Naive thymus-derived CD8-positive, alpha-beta T cell (primary cell): Measurements from ENCODE around the gene CCDC69. TPM values are rescaled to one million over a fixed set of nuclear protein-coding genes. Genes with fewer than 3 reads are reported as not detected.

Source experiments
- ATAC-seq, 2 donors: fragments of 150-1000 bp; cut with Tn5 transposase in 1 of 2; sonication (Bioruptor Pico), chemical (Tn5 transposase) in 1 of 2; 1 replicate in 1 of 2; 2 replicates in 1 of 2; pipeline ENCODE4 v1.10.0; 2021; ENCODE audit warnings: mild to moderate bottlenecking in 2 of 2, moderate library complexity in 2 of 2
- POLR2A ChIA-PET: fragments of 350-600 bp; sonication (Branson Sonifier 250); formaldehyde crosslinking; loops from one replicate; lab custom pipeline; 2021; ENCODE audit warnings: antibody characterized with exemption; lab: Charles Lee
- DNase-seq, 10 donors: peaks; one replicate each; pipeline versions ENCODE4 v3.0.0 to v3.0.0-alpha.2; 2020 to 2022
- H3K27ac Mint-ChIP-seq, 10 donors: one replicate each; pipeline ENCODE4 v1.8.0; 2020 to 2022; ENCODE audit warnings: mild to moderate bottlenecking in 10 of 10, mixed read lengths in 10 of 10, moderate library complexity in 4 of 10, inconsistent platforms in 1 of 10
- H3K27me3 Mint-ChIP-seq, 5 donors: one replicate each; pipeline ENCODE4 v1.8.0; 2021 to 2022; ENCODE audit warnings: mixed read lengths in 5 of 5
- H3K36me3 Mint-ChIP-seq, 3 donors: one replicate each; pipeline ENCODE4 v1.8.0; 2020 to 2022; ENCODE audit warnings: mixed read lengths in 3 of 3, mild to moderate bottlenecking in 2 of 3, inconsistent platforms in 1 of 3
- H3K4me1 Mint-ChIP-seq, 4 donors: one replicate each; pipeline ENCODE4 v1.8.0; 2021 to 2022; ENCODE audit warnings: mixed read lengths in 4 of 4
- H3K4me3 Mint-ChIP-seq, 10 donors: one replicate each; pipeline ENCODE4 v1.8.0; 2020 to 2022; ENCODE audit warnings: mild to moderate bottlenecking in 10 of 10, mixed read lengths in 10 of 10, moderate library complexity in 6 of 10, inconsistent platforms in 1 of 10
- H3K9me3 Mint-ChIP-seq, 9 donors: one replicate each; pipeline ENCODE4 v1.8.0; 2020 to 2022; ENCODE audit warnings: mixed read lengths in 9 of 9, mild to moderate bottlenecking in 3 of 9, inconsistent platforms in 1 of 9, moderate library complexity in 1 of 9
- polyA plus RNA-seq, 3 donors: library from polyadenylated mRNA; unstranded; fragments of 300-500 nt; fragmentation: Illumina TruSeq; gene quantifications; one replicate each; pipeline ENCODE4 v1.2.3, GENCODE V29; 2021
- total RNA-seq, 8 experiments: library from RNA in 2 of 8; stranded (reverse) in 2 of 8; gene quantifications; one replicate each; pipeline ENCODE4 v1.2.3 and lab custom pipeline; 2021 to 2026

The CCDC69 gene
- total and polyA plus RNA-seq, 5 experiments from 2014 or later, result 79.8 to 151 (median 130) TPM

GRCh38 chr5:151146061-151146460 is 77.8 kb downstream of the CCDC69 start:
- no peaks in the 10 kb centered on the region for H3K9me3 Mint-ChIP-seq
- peak overlapping the region; percentile 33 to 94 (median 58) for H3K4me3 Mint-ChIP-seq
- ATAC-seq, result no peak

GRCh38 chr5:151144922-151145321 is 79.0 kb downstream of the CCDC69 start:
- Mint-ChIP-seq H3K27ac (peak overlapping the region in 9 of 10 donors; percentile 80 to 99 (median 95)), H3K36me3 (peaks cover 0 to 52% (median 18%) of the 10 kb centered on the region in 3 donors), H3K9me3 (no peaks in the 10 kb centered on the region), H3K4me1 (peaks cover 57 to 99% (median 99%) of the 10 kb centered on the region in 4 donors), H3K4me3 (peak overlapping the region in 8 of 10 donors; percentile 40 to 94 (median 75)), H3K27me3 (no peaks in the 10 kb centered on the region)
- POLR2A ChIA-PET, result interaction anchor here (1.5 to 10.0 kb wide), 5 partner anchors 8 to 108 kb away, joined by 5 to 185 read pairs (median 10); partner anchors contain the start of genes ANXA6, CCDC69 and GM2A
- no peak for ATAC-seq
- DNase-seq, result no peak

More at GRCh38 chr5:151146061-151146460, 77.8 kb downstream of the CCDC69 start:
- Mint-ChIP-seq H3K36me3 (peaks cover 0 to 49% (median 18%) of the 10 kb centered on the region in 3 donors), H3K27ac (peak overlapping the region; percentile 88 to 99 (median 96)), H3K27me3 (no peaks in the 10 kb centered on the region), H3K4me1 (peaks cover 56 to 100% (median 100%) of the 10 kb centered on the region in 4 donors)
- POLR2A ChIA-PET, result interaction anchor here (1.1 to 10.0 kb wide), 7 partner anchors 7 to 107 kb away, joined by 3 to 185 read pairs (median 8); partner anchors contain the start of genes ANXA6, CCDC69 and GM2A
- DNase-seq, result no peak

GRCh38 chr5:151144275-151144674 is 79.6 kb downstream of the CCDC69 start:
- DNase-seq (no peak), ATAC-seq (no peak)
- Mint-ChIP-seq H3K36me3 (peaks cover 0 to 56% (median 18%) of the 10 kb centered on the region in 3 donors), H3K9me3 (no peaks in the 10 kb centered on the region), H3K4me1 (peaks cover 60 to 99% (median 98%) of the 10 kb centered on the region in 4 donors), H3K27ac (peak overlapping the region; percentile 80 to 99 (median 95)), H3K27me3 (no peaks in the 10 kb centered on the region), H3K4me3 (peak overlapping the region; percentile 25 to 94 (median 70))
- POLR2A ChIA-PET, result interaction anchor here (0.9 to 10.0 kb wide), 7 partner anchors 9 to 108 kb away, joined by 3 to 185 read pairs (median 10); partner anchors contain the start of genes ANXA6, CCDC69 and GM2A

GRCh38 chr5:151143645-151144044 is 80.2 kb downstream of the CCDC69 start:
- POLR2A ChIA-PET, result interaction anchor here (0.8 to 10.0 kb wide), 6 partner anchors 10 to 80 kb away, joined by 3 to 185 read pairs (median 21); partner anchors contain the start of gene ANXA6
- Mint-ChIP-seq H3K4me3 (peak overlapping the region; percentile 25 to 94 (median 70)), H3K4me1 (peaks cover 63 to 99% (median 99%) of the 10 kb centered on the region in 4 donors), H3K9me3 (no peaks in the 10 kb centered on the region), H3K27ac (peak overlapping the region; percentile 80 to 99 (median 95)), H3K27me3 (no peaks in the 10 kb centered on the region), H3K36me3 (peaks cover 0 to 60% (median 19%) of the 10 kb centered on the region in 3 donors)
- ATAC-seq (no peak), DNase-seq (no peak)

GRCh38 chr5:151142933-151143332 is 81.0 kb downstream of the CCDC69 start:
- peaks cover 2 to 65% (median 25%) of the 10 kb centered on the region in 3 donors for H3K36me3 Mint-ChIP-seq
- H3K4me3 Mint-ChIP-seq, result peak overlapping the region in 8 of 10 donors; percentile 32 to 94 (median 87)
- ATAC-seq (no peak), DNase-seq (no peak)
- POLR2A ChIA-PET, result interaction anchor here (0.7 to 10.0 kb wide), 8 partner anchors 10 to 665 kb away, joined by 3 to 185 read pairs (median 10); partner anchors contain the start of genes ANXA6 and GM2A
- H3K9me3 Mint-ChIP-seq, result no peaks in the 10 kb centered on the region
- H3K27me3 Mint-ChIP-seq, result no peaks in the 10 kb centered on the region
- H3K27ac Mint-ChIP-seq, result peak overlapping the region; percentile 91 to 99 (median 95)
- peaks cover 61 to 99% (median 99%) of the 10 kb centered on the region in 4 donors for H3K4me1 Mint-ChIP-seq

- H3K4me3 Mint-ChIP-seq, result peak overlapping the region; percentile 80 to 94 (median 92)
- POLR2A ChIA-PET, result interaction anchor here (0.6 to 10.0 kb wide), 13 partner anchors 9 to 110 kb away, joined by 3 to 185 read pairs (median 5); partner anchors contain the start of genes ANXA6, GM2A and TNIP1
- no peaks in the 10 kb centered on the region for H3K27me3 Mint-ChIP-seq
- H3K9me3 Mint-ChIP-seq, result no peaks in the 10 kb centered on the region
- peaks cover 12 to 67% (median 30%) of the 10 kb centered on the region in 3 donors for H3K36me3 Mint-ChIP-seq
- peak overlapping the region; percentile 91 to 99 (median 95) for H3K27ac Mint-ChIP-seq
- peak; percentile 80 to 81 for ATAC-seq
- peaks cover 67 to 99% (median 98%) of the 10 kb centered on the region in 4 donors for H3K4me1 Mint-ChIP-seq
- peak; percentile 37 to 80 (median 55) for DNase-seq
Observed at GRCh38 chr5:151141535-151141934, 82.4 kb downstream of the CCDC69 start.

- Mint-ChIP-seq H3K4me3 (peak overlapping the region; percentile 80 to 94 (median 92)), H3K4me1 (peaks cover 66 to 98% (median 96%) of the 10 kb centered on the region in 4 donors), H3K9me3 (no peaks in the 10 kb centered on the region), H3K36me3 (peaks cover 16 to 69% (median 36%) of the 10 kb centered on the region in 3 donors), H3K27ac (peak overlapping the region; percentile 91 to 99 (median 95)), H3K27me3 (no peaks in the 10 kb centered on the region)
- DNase-seq (no peak), ATAC-seq (no peak)
- POLR2A ChIA-PET, result interaction anchor here (0.6 to 10.0 kb wide), 13 partner anchors 9 to 111 kb away, joined by 3 to 185 read pairs (median 5); partner anchors contain the start of genes ANXA6, GM2A and TNIP1
Observed at GRCh38 chr5:151140686-151141459, 83.0 kb downstream of the CCDC69 start.

GRCh38 chr5:151139646-151140045 is 84.2 kb downstream of the CCDC69 start:
- Mint-ChIP-seq H3K9me3 (no peaks in the 10 kb centered on the region), H3K27ac (peak overlapping the region; percentile 83 to 99 (median 91)), H3K4me1 (peaks cover 63 to 98% (median 95%) of the 10 kb centered on the region in 4 donors), H3K4me3 (peak overlapping the region in 9 of 10 donors; percentile 35 to 94 (median 63)), H3K36me3 (peaks cover 19 to 71% (median 38%) of the 10 kb centered on the region in 3 donors), H3K27me3 (no peaks in the 10 kb centered on the region)
- POLR2A ChIA-PET, result interaction anchor here (1.0 to 10.0 kb wide), 5 partner anchors 14 to 113 kb away, joined by 3 to 185 read pairs (median 3); partner anchors contain the start of genes ANXA6 and GM2A
- ATAC-seq, result peak; percentile 29 to 43
- DNase-seq, result no peak

- Mint-ChIP-seq H3K9me3 (no peaks in the 10 kb centered on the region), H3K27me3 (no peaks in the 10 kb centered on the region), H3K4me1 (peaks cover 60 to 98% (median 95%) of the 10 kb centered on the region in 4 donors), H3K4me3 (peak overlapping the region; percentile 22 to 94 (median 60)), H3K36me3 (peaks cover 19 to 73% (median 43%) of the 10 kb centered on the region in 3 donors), H3K27ac (peak overlapping the region; percentile 83 to 99 (median 91))
- POLR2A ChIA-PET, result interaction anchor here (1.0 to 10.0 kb wide), 6 partner anchors 10 to 114 kb away, joined by 3 to 185 read pairs (median 4); partner anchors contain the start of genes ANXA6 and GM2A
- peak; percentile 50 to 75 for ATAC-seq
- DNase-seq, result peak in 5 of 10 donors; percentile 40 to 51 (median 47)
Observed at GRCh38 chr5:151139015-151139414, 84.9 kb downstream of the CCDC69 start.

- Mint-ChIP-seq H3K4me3 (peak overlapping the region in 5 of 10 donors; percentile 0 to 62 (median 30)), H3K4me1 (peaks cover 51 to 98% (median 95%) of the 10 kb centered on the region in 4 donors), H3K27ac (peak overlapping the region; percentile 70 to 99 (median 91)), H3K27me3 (no peaks in the 10 kb centered on the region), H3K9me3 (no peaks in the 10 kb centered on the region), H3K36me3 (peaks cover 19 to 74% (median 48%) of the 10 kb centered on the region in 3 donors)
- DNase-seq (no peak), ATAC-seq (no peak)
- POLR2A ChIA-PET, result interaction anchor here (0.9 to 10.0 kb wide), 3 partner anchors 9 to 27 kb away, joined by 3 to 185 read pairs (median 4); partner anchors contain the start of gene ANXA6
Observed at GRCh38 chr5:151138114-151138513, 85.8 kb downstream of the CCDC69 start.

GRCh38 chr5:151137067-151137825 is 86.6 kb downstream of the CCDC69 start:
- POLR2A ChIA-PET, result interaction anchor here (1.0 to 10.0 kb wide), 3 partner anchors 8 to 16 kb away, joined by 4 to 185 read pairs (median 5); partner anchors contain the start of gene ANXA6
- H3K4me3 Mint-ChIP-seq, result peak overlapping the region in 2 of 10 donors; percentile 24 to 28
- H3K27me3 Mint-ChIP-seq, result no peaks in the 10 kb centered on the region
- DNase-seq, result no peak
- peaks cover 53 to 98% (median 94%) of the 10 kb centered on the region in 4 donors for H3K4me1 Mint-ChIP-seq
- peak overlapping the region; percentile 65 to 99 (median 92) for H3K27ac Mint-ChIP-seq
- no peak for ATAC-seq
- H3K9me3 Mint-ChIP-seq, result no peaks in the 10 kb centered on the region
- peaks cover 19 to 83% (median 51%) of the 10 kb centered on the region in 3 donors for H3K36me3 Mint-ChIP-seq
